Measurements from ENCODE around the gene ZNF786. TPM values are rescaled to one million over a fixed set of nuclear protein-coding genes. Genes with fewer than 3 reads are reported as not detected.
A peak's percentile ranks its signal among the peaks of the same experiment; 100 is the strongest.

ZNF786 gene
- total RNA-seq, 1 experiment from 2014 or later, result 10.1 TPM

DNA sequence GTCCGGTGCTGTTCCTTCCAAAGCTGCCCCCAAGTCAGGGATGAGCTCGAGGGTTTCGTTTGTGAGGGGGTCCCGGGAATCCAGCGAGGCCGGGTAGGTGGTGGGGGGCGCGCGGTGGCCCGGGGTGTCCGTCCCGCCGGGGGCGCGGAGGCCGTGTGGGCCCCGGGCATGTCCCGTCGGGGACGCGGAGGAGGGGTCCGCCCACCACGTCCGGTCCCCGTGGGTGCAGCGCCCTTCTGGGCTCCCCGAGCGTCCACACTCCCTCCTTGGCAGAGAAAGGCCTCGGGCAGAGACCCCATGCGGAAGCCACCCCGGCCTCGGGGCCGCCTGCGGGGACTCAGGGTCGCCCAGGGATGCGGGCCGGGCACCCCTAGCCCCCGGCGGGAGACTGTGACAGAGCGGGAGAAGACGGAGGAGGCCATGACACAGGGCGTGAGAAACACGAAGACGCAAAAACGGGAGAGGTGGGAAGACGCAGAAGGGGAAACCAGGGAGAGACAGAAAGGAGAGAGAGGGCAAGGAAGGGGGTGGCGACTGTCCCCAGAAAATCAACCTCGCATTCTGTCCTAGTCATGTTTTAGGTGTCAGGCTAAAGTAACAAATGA is 36.2 kb upstream of the ZNF786 start:
- in situ Hi-C loops (cut with HindIII; ENCODE audit: low pct_unique_long_range_greater_than_20kb, low sequenced_read_pairs), result no loop called here
- Histone ChIP-seq H3K27ac (ENCODE audit: low read length) (peak overlapping the region; percentile 86), H3K27me3 (ENCODE audit: control insufficient read depth, insufficient read depth, low read length) (no peaks in the 10 kb centered on the region), H3K9me3 (ENCODE audit: control insufficient read depth, insufficient read depth, low read depth, low read length) (peaks cover 9% of the 10 kb centered on the region; the same call in 1 of the 2 replicates), H3K4me3 (ENCODE audit: low read depth in 2 of 2, low read length in 2 of 2) (peak overlapping the region; percentile 86 to 88), H3K36me3 (ENCODE audit: control insufficient read depth, insufficient read depth, low read length) (peaks cover 4% of the 10 kb centered on the region; the same call in 1 of the 2 replicates), H3K4me1 (ENCODE audit: control insufficient read depth, insufficient read depth, low read length) (peaks cover 5% of the 10 kb centered on the region)
- DNase-seq (ENCODE audit: low read depth, low spot score) (no peak), ATAC-seq (peak; percentile 81)
- no TSS peak for BruUV-seq (replicated peaks)
- intact Hi-C loops (cut with micrococcal nuclease; ENCODE audit: unreplicated experiment), result no loop called here
- POLR2A ChIA-PET, result interaction anchor here (1.2 kb wide), 1 partner anchor 47 kb away, joined by 6 read pairs; no protein-coding TSS in a partner anchor
- TF ChIP-seq, protein P1, sequence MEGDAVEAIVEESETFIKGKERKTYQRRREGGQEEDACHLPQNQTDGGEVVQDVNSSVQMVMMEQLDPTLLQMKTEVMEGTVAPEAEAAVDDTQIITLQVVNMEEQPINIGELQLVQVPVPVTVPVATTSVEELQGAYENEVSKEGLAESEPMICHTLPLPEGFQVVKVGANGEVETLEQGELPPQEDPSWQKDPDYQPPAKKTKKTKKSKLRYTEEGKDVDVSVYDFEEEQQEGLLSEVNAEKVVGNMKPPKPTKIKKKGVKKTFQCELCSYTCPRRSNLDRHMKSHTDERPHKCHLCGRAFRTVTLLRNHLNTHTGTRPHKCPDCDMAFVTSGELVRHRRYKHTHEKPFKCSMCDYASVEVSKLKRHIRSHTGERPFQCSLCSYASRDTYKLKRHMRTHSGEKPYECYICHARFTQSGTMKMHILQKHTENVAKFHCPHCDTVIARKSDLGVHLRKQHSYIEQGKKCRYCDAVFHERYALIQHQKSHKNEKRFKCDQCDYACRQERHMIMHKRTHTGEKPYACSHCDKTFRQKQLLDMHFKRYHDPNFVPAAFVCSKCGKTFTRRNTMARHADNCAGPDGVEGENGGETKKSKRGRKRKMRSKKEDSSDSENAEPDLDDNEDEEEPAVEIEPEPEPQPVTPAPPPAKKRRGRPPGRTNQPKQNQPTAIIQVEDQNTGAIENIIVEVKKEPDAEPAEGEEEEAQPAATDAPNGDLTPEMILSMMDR (IDR thresholded peaks at IDR 0.05), result 0 out of 2 replicates have a peak, but pooled peaks have one; percentile 1
- no peak for TF ChIP-seq SIN3A (IDR thresholded peaks at IDR 0.05; ENCODE audit: borderline replicate concordance, insufficient read depth, low read depth, low read length)
- CTCF ChIA-PET, result interaction anchor here (0.7 kb wide), 2 partner anchors 20 to 40 kb away, joined by 3 to 5 read pairs; partner anchors contain the start of gene ZNF398

DNA sequence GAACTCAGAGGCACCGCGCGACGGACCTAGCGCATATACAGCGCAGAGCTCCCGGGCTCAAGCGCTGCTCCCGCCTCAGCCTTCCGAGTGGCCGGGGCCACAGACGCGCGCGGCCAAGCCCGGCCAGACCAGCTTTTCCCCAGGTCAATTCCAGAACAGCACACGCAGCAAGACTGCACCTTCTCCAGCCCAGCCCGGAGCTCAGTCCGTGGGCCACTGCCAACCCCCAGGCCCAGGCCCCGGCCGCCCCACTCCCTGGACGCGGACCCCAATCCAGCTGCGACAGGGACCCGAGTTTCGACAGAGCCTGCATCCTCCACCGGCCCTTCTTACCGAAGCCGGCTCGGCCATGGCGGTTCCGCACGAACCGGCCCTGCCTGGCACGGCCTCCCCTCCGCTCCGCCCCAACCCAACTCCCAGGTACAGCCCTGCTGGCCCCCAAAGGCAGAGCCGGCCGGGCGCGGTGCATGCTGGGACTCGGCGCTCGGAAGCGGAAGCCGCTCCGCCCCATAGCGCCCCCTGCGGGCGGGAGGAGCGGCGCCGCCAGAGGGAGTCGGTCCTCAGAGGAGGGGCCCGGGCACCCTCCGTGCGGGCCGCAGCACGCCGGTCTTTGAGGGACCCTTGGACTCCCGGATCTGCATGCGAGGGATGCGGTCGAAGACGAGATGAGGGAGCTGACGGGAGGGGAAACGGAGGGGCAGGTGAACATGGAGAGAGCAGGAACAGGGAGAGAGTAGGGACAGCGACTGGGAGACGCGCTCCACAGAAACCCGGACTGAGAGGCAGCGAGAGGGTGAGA is 35.5 kb upstream of the ZNF786 start, which contains the start of gene ZNF425:
TSS of gene ZNF425 (minus strand) at position 462 of the 799 bp plus-strand sequence. CDS start at position 351, 111 bp downstream.
- intact Hi-C loops (cut with micrococcal nuclease; ENCODE audit: unreplicated experiment), result no loop called here
- Histone ChIP-seq H3K27ac (ENCODE audit: low read length) (peak within 1 kb of the TSS; percentile 86), H3K9me3 (ENCODE audit: control insufficient read depth, insufficient read depth, low read depth, low read length) (peaks cover 9% of the 10 kb centered on the region; the same call in 1 of the 2 replicates), H3K4me1 (ENCODE audit: control insufficient read depth, insufficient read depth, low read length) (peaks cover 5% of the 10 kb centered on the region), H3K36me3 (ENCODE audit: control insufficient read depth, insufficient read depth, low read length) (peaks cover 4% of the 10 kb centered on the region; the same call in 1 of the 2 replicates), H3K4me3 (ENCODE audit: low read depth in 2 of 2, low read length in 2 of 2) (peak within 1 kb of the TSS; percentile 86 to 88), H3K27me3 (ENCODE audit: control insufficient read depth, insufficient read depth, low read length) (no peaks in the 10 kb centered on the region)
- ATAC-seq (peak; percentile 91), DNase-seq (ENCODE audit: low read depth, low spot score) (peak; percentile 59)
- POLR2A ChIA-PET, result interaction anchor here (1.2 kb wide), 1 partner anchor 47 kb away, joined by 6 read pairs; no protein-coding TSS in a partner anchor
- in situ Hi-C loops (cut with HindIII; ENCODE audit: low pct_unique_long_range_greater_than_20kb, low sequenced_read_pairs), result no loop called here
- no peak; the same call in 1 of the 2 replicates for TF ChIP-seq TCF7L2 (IDR thresholded peaks at IDR 0.05; ENCODE audit: low read depth, low read length)
- TF ChIP-seq POLR2AphosphoS5 (IDR thresholded peaks at IDR 0.05; ENCODE audit: low read depth, low read length), result peak; percentile 88
- TF ChIP-seq, protein P2, sequence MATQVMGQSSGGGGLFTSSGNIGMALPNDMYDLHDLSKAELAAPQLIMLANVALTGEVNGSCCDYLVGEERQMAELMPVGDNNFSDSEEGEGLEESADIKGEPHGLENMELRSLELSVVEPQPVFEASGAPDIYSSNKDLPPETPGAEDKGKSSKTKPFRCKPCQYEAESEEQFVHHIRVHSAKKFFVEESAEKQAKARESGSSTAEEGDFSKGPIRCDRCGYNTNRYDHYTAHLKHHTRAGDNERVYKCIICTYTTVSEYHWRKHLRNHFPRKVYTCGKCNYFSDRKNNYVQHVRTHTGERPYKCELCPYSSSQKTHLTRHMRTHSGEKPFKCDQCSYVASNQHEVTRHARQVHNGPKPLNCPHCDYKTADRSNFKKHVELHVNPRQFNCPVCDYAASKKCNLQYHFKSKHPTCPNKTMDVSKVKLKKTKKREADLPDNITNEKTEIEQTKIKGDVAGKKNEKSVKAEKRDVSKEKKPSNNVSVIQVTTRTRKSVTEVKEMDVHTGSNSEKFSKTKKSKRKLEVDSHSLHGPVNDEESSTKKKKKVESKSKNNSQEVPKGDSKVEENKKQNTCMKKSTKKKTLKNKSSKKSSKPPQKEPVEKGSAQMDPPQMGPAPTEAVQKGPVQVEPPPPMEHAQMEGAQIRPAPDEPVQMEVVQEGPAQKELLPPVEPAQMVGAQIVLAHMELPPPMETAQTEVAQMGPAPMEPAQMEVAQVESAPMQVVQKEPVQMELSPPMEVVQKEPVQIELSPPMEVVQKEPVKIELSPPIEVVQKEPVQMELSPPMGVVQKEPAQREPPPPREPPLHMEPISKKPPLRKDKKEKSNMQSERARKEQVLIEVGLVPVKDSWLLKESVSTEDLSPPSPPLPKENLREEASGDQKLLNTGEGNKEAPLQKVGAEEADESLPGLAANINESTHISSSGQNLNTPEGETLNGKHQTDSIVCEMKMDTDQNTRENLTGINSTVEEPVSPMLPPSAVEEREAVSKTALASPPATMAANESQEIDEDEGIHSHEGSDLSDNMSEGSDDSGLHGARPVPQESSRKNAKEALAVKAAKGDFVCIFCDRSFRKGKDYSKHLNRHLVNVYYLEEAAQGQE (IDR thresholded peaks at IDR 0.05; ENCODE audit: insufficient read depth in 1 of 2, low read depth in 2 of 2, low read length in 1 of 2), result 0 out of 4 replicates have a peak, but pooled peaks of 1 of the 2 experiments have one; percentile 16
- TF ChIP-seq, protein P1 (IDR thresholded peaks at IDR 0.05), result peak; percentile 98
- TF ChIP-seq SIN3A (IDR thresholded peaks at IDR 0.05; ENCODE audit: borderline replicate concordance, insufficient read depth, low read depth, low read length), result peak; percentile 93; the same call in 1 of the 2 replicates
- BruUV-seq (replicated peaks), result no TSS peak
- CTCF ChIA-PET, result interaction anchor here (0.5 to 1.0 kb wide), 6 partner anchors 21 to 143 kb away, joined by 3 to 5 read pairs (median 4); partner anchors contain the start of gene ZNF398
